ENCODE results near the gene TOMM70. TPM values are rescaled to one million over a fixed set of nuclear protein-coding genes. Genes with fewer than 3 reads are reported as not detected.

TOMM70 gene
- total RNA-seq, 1 donor from 2014 or later, result 36.3 TPM

GRCh38 chr3:100412912-100413590, 12.2 kb upstream of the TOMM70 start:
- Mint-ChIP-seq H3K27ac (ENCODE audit: unreplicated experiment) (no peak overlapping the region), H3K27me3 (ENCODE audit: unreplicated experiment) (no peaks in the 10 kb centered on the region), H3K4me1 (ENCODE audit: unreplicated experiment) (peaks cover 4% of the 10 kb centered on the region), H3K9me3 (ENCODE audit: unreplicated experiment) (peaks cover 7% of the 10 kb centered on the region), H3K36me3 (ENCODE audit: unreplicated experiment) (peaks cover 18% of the 10 kb centered on the region), H3K4me3 (ENCODE audit: unreplicated experiment) (no peak overlapping the region)
- DNase-seq (ENCODE audit: extremely low spot score, unreplicated experiment), result no peak
- TF ChIP-seq, protein P1, sequence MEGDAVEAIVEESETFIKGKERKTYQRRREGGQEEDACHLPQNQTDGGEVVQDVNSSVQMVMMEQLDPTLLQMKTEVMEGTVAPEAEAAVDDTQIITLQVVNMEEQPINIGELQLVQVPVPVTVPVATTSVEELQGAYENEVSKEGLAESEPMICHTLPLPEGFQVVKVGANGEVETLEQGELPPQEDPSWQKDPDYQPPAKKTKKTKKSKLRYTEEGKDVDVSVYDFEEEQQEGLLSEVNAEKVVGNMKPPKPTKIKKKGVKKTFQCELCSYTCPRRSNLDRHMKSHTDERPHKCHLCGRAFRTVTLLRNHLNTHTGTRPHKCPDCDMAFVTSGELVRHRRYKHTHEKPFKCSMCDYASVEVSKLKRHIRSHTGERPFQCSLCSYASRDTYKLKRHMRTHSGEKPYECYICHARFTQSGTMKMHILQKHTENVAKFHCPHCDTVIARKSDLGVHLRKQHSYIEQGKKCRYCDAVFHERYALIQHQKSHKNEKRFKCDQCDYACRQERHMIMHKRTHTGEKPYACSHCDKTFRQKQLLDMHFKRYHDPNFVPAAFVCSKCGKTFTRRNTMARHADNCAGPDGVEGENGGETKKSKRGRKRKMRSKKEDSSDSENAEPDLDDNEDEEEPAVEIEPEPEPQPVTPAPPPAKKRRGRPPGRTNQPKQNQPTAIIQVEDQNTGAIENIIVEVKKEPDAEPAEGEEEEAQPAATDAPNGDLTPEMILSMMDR (IDR thresholded peaks at IDR 0.05), result no peak

DNA sequence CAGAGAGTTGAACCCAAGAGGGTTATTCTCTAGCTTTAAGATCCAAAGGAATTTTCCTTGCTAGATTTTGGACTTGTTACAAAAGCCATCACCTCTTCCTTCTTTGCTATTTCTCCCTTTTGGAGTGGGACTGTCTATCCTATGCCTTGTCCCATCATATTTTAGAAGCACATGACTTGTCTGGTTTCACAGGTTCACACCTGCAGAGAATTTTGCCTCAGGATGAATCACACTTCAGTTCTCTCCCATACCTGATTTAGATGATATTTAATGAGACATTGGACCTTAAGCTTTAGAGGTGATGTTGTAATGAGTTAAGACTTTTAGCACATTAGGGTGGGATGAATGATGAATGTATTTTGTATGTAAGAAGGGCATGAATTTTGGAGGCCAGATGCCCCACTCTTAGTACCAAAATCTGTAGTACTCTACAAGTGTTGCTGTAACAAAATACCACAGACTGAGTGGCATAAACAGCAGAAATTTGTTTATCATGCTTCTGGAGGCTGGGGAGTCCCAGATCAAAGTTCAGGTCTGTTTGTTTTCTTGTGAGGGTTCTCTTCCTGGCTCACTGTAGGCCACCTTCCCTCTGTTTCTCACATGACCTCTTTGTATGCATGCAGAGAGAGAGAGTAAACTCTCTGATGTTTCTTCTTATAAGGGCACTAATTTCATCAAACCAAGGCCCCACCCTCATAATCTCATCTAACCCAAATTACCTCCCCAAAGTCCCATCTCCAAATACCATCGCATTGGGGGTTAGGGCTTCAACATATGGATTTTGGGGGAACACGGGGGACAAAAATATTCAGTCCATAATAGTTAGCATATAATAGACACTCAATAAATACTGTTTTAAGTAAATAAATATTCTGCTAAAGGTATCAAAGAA, 10.4 kb upstream of the TOMM70 start:
- Mint-ChIP-seq H3K27me3 (ENCODE audit: unreplicated experiment) (no peaks in the 10 kb centered on the region), H3K27ac (ENCODE audit: unreplicated experiment) (no peak overlapping the region), H3K4me3 (ENCODE audit: unreplicated experiment) (no peak overlapping the region)

GRCh38 chr3:100407977-100408532, 7.2 kb upstream of the TOMM70 start:
- no peak for DNase-seq (ENCODE audit: extremely low spot score, unreplicated experiment)
- H3K27me3 Mint-ChIP-seq (ENCODE audit: unreplicated experiment), result no peaks in the 10 kb centered on the region
- no peak overlapping the region for H3K27ac Mint-ChIP-seq (ENCODE audit: unreplicated experiment)
- H3K9me3 Mint-ChIP-seq (ENCODE audit: unreplicated experiment), result peaks cover 22% of the 10 kb centered on the region
- H3K4me1 Mint-ChIP-seq (ENCODE audit: unreplicated experiment), result peaks cover 17% of the 10 kb centered on the region
- TF ChIP-seq, protein P1 (IDR thresholded peaks at IDR 0.05), result no peak
- H3K36me3 Mint-ChIP-seq (ENCODE audit: unreplicated experiment), result peaks cover 27% of the 10 kb centered on the region
- H3K4me3 Mint-ChIP-seq (ENCODE audit: unreplicated experiment), result no peak overlapping the region

More for the DNA sequence above, 10.4 kb upstream of the TOMM70 start:
- Mint-ChIP-seq H3K9me3 (ENCODE audit: unreplicated experiment) (peaks cover 18% of the 10 kb centered on the region), H3K36me3 (ENCODE audit: unreplicated experiment) (peaks cover 24% of the 10 kb centered on the region), H3K4me1 (ENCODE audit: unreplicated experiment) (peaks cover 3% of the 10 kb centered on the region)
- TF ChIP-seq, protein P1 (IDR thresholded peaks at IDR 0.05), result no peak
- DNase-seq (ENCODE audit: extremely low spot score, unreplicated experiment), result no peak

DNA sequence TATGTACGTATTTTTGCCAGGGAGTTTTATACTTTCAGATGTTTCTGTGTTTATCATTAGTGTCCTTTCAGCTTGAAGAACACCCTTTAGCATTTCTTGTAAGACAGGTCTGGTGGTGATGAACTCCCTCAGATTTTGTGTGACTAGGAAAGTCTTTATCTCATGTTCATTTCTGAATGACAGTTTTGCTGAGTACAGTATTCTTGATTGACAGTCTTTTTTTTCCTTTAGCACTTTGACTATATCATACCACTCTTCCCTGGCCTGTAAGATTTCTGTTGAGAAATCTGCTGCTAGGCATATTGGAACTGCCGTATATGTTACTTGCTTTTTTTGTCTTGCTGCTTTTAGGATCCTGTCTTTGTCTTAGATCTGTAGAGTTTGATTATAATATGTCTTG, 6.3 kb upstream of the TOMM70 start:
- H3K4me1 Mint-ChIP-seq (ENCODE audit: unreplicated experiment), result peaks cover 24% of the 10 kb centered on the region
- peaks cover 22% of the 10 kb centered on the region for H3K9me3 Mint-ChIP-seq (ENCODE audit: unreplicated experiment)
- H3K27me3 Mint-ChIP-seq (ENCODE audit: unreplicated experiment), result no peaks in the 10 kb centered on the region
- peaks cover 27% of the 10 kb centered on the region for H3K36me3 Mint-ChIP-seq (ENCODE audit: unreplicated experiment)
- no peak overlapping the region for H3K4me3 Mint-ChIP-seq (ENCODE audit: unreplicated experiment)
- TF ChIP-seq, protein P1 (IDR thresholded peaks at IDR 0.05), result no peak
- DNase-seq (ENCODE audit: extremely low spot score, unreplicated experiment), result no peak
- H3K27ac Mint-ChIP-seq (ENCODE audit: unreplicated experiment), result no peak overlapping the region

GRCh38 chr3:100404250-100404548, 3.3 kb upstream of the TOMM70 start:
- Mint-ChIP-seq H3K27me3 (ENCODE audit: unreplicated experiment) (no peaks in the 10 kb centered on the region), H3K4me3 (ENCODE audit: unreplicated experiment) (no peak overlapping the region), H3K36me3 (ENCODE audit: unreplicated experiment) (peaks cover 16% of the 10 kb centered on the region), H3K4me1 (ENCODE audit: unreplicated experiment) (peaks cover 36% of the 10 kb centered on the region), H3K9me3 (ENCODE audit: unreplicated experiment) (peaks cover 15% of the 10 kb centered on the region), H3K27ac (ENCODE audit: unreplicated experiment) (no peak overlapping the region)
- TF ChIP-seq, protein P1 (IDR thresholded peaks at IDR 0.05), result no peak
- DNase-seq (ENCODE audit: extremely low spot score, unreplicated experiment), result no peak

Measured in osteocyte (in vitro differentiated cells).